NOMO-1 (cell line): Measurements from ENCODE around the gene SCRT2.
"Not testable (repeated sequence)": the region's sequence is repeated elsewhere in the genome, so short reads cannot be mapped to it uniquely, and the experiment has no call there.

ENCODE experiments used
- DNase-seq, 2 experiments: peaks; one replicate each; lab custom pipeline; 2025; ENCODE audit not compliant: unreplicated experiment in 2 of 2; lab: John Stamatoyannopoulos, UW

Gene SCRT2

GRCh38 chr20:653590-654416, 21.8 kb downstream of the SCRT2 start:
- no peak for DNase-seq

DNA sequence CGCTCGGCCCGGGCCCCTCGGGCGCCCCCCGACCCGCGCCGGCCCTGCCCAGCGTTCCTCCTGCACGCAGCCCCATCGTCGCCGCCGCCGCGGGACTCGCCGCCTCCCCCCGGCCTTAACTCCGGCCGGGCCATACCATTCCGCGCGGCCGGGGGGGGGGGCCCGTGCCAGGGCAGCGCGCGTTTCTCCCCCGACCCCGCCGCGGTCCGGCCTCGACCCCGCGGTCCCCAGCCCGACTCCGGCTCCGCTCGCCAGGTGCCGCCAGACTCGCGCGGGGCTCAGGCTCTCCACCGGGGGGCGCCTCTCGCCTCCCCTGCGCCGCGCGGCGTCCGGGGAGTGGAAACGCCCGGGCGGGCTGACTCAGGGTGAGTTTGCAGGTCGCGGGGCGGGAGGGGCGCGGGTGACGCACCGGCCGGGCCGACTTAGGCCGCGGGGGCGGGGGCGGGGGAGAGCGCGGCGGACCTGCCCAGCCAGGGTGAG, 22.5 kb downstream of the SCRT2 start, which contains the start of gene SRXN1:
SRXN1 (minus strand) TSS at position 91 of the 480 bp plus-strand sequence; CDS start at position 76, 15 bp downstream.
- peak; percentile 79 to 86 for DNase-seq

DNA sequence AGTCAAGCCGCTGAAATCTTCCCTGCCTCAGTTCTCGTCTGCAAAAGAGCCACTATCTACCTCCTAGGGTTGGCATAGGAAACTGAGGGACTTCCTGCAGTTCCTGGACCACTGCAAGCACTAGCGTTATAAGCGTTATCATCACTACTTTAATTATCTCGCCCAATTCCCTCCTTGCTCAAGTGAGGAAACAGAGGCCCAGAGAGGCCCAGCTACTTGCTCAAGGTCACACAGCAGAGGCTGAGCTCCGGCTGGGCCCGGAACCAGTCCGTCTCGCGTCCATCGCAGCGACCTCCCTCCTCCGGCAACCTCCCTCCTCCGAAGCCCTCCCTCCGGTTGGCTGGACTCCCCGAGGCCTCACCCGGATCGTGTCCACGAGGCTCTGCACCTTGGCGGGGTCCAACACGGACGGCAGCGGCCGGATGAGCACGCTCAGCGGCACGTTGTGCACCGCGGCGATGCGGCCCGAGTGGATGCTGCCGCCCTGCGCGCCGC, 22.9 kb downstream of the SCRT2 start:
- no peak for DNase-seq

- peak in 1 of 2 experiments; percentile 16 for DNase-seq
These were observed 23.6 kb downstream of the SCRT2 start for GRCh38 chr20:651713-652614.

DNA sequence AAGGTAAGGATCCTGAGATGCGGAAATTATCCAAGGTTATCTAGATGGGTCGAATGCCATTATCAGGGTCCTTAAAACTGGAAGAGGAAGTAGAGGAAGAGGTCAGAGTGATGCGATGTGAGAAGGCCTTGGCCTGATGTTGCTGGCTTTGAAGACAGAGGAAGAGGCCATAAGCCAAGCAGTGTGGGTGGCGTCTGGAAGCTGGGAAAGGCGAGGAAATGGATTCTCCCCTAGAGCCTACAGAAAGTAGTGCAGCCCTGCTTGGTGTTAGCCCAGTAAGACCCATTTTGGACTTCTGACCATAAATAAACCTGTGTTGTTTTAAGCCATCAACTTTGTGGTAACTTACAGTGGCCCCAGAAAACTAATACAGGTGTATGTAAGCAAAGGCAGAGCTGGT, 24.6 kb downstream of the SCRT2 start:
- DNase-seq, result no peak

DNA sequence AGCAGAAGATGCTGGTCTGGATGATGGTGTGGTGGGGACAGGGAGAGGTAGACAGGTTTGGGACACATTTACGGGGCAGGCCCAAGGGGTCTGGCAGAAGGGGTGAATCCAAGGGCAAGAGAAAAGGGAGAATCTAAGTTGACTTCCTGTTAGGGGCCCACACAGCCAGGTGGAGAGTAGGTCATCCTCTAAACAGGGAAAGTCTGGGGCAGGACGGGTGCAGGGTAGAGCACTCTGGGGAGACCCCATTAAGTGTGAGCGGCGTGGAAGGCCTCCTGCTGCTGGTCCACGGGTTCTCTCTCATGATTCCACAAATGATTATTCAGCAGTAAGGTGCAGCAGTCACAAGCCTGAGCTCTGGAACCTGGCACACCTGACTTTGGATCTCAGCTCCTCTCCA, 25.3 kb downstream of the SCRT2 start:
- no peak for DNase-seq

GRCh38 chr20:647479-648019, 28.1 kb downstream of the SCRT2 start:
- DNase-seq, result no peak

GRCh38 chr20:646868-647233, 28.8 kb downstream of the SCRT2 start:
- DNase-seq, result no peak

GRCh38 chr20:646107-646867, 29.3 kb downstream of the SCRT2 start:
- DNase-seq, result no peak

GRCh38 chr20:645318-646106, 30.1 kb downstream of the SCRT2 start:
- peak; percentile 64 to 66 for DNase-seq

DNA sequence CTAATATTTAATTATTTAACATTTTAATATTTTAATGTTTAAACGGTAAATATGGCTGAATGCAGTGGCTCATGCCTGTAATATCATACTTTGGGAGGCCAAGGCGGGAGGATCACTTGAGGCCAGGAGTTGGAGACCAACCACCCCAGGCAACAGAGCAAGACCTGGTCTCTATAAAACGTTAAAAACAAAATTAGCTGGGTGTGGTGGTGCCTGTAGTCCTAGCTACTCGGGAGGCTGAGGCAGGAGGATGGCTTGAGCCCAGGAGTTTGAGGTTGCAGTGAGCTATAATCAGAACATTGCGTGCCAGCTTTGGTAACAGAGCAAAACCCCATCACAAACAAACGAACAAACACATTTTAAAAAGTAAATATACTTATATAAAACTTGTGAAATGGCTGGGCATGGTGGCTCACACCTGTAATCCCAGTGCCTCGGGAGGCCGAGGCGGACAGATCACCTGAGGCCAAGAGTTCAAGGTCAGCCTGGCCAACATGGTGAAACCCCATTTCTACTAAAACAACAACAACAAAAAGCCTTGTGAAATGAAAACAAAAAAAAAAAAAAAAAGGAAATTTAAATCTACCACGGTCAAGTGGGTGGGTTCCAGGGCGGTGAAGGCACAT, 30.8 kb downstream of the SCRT2 start:
- DNase-seq, result no peak

GRCh38 chr20:642398-643174, 33.0 kb downstream of the SCRT2 start:
- no peak for DNase-seq

- DNase-seq, result not testable (repeated sequence)
These were observed 33.6 kb downstream of the SCRT2 start for GRCh38 chr20:642013-642397.

DNA sequence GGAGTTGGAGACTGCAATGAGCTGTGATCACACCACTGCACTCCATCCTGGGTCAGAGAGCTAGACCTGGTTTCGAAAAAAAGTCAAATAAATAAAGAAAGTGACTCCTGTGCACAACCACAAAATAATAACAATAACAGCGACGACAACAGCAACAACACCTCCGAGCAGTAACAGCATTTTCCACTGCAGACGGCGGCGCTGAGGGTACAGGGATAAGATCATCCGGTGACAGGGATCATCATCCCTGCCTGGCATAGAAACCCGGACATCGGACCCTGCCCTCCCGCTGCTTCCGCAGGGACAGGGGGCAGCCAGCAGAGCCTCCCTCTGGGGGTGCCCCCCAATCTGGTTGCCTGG, 34.1 kb downstream of the SCRT2 start:
- DNase-seq, result no peak

DNA sequence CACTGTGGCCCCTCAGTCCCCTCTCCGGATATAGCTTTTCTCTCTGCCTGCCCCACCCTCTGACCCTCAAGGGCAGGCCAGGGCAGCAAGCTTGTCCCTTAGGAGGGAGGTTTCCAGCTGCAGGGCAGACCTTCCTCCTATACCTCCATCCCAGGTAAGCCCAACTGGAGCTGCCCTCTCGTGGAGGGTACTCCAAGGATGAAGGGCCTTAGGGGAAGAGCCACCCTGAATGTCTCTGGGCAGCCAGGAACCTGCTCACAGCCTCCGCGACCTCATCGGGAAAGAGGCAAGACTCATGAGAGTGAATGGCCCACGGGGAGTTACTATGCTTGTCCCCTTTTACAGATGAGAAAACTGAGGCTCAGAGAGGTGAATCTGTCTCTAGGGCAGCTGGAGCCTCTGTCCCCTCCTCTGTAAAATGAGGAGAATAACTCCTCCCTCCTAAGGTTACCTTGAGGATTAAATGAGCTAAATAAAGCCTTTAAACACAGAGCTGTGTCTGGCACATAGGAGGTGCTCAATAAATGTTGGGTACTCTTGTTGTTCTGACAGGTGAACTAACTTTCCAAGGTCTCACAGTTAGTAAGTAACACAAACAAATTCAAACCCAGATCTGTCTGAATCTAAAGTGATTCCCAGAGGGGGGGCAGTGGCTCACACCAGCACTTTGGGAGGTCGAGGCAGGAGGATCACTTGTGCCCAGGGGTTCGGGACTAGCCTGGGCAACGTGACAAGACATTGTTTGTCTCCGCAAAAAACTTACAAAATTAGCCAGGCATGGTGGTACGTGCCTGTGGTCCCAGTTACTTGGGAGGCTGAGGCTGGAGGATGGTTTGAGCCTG, 34.7 kb downstream of the SCRT2 start:
- no peak for DNase-seq

DNA sequence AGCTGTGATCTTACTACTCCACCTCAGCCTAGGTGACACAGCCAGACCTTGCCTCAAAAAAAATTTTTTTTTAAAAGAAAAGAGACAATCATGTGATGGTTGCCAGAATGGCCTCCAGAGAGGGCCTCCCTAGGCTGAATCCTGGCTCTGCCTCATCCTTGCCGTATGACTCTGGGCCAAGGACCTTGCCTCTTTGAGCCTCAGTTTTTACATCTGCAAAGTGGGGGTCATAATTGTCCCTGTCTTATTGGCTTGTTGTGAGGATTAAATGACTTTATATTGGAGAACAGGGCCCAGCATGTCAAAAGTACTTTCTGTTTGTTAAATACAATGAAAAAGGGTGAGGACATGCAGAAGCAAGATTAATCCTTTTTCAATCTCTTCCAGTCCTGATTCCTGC, 37.0 kb downstream of the SCRT2 start:
- DNase-seq, result no peak

- no peak for DNase-seq
These were observed 38.0 kb downstream of the SCRT2 start for GRCh38 chr20:637559-637958.
